GM08714 (cell line): Measurements from ENCODE around the gene LIME1.

Source experiments
- H3K4me3 ChIP-seq: fragments of 200-500 bp; sonication (Bioruptor generic); 2 replicates; pipeline ENCODE4 v1.5.1; 2014; ENCODE audit warnings: mild to moderate bottlenecking, low read length, inconsistent platforms
- ZNF274 ChIP-seq: IDR thresholded peaks from 2 replicates; pipeline ENCODE4 v1.6.1; 2012; ENCODE audit warnings: mild to moderate bottlenecking, low read depth, low read length

The LIME1 gene, protein sequence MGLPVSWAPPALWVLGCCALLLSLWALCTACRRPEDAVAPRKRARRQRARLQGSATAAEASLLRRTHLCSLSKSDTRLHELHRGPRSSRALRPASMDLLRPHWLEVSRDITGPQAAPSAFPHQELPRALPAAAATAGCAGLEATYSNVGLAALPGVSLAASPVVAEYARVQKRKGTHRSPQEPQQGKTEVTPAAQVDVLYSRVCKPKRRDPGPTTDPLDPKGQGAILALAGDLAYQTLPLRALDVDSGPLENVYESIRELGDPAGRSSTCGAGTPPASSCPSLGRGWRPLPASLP

DNA sequence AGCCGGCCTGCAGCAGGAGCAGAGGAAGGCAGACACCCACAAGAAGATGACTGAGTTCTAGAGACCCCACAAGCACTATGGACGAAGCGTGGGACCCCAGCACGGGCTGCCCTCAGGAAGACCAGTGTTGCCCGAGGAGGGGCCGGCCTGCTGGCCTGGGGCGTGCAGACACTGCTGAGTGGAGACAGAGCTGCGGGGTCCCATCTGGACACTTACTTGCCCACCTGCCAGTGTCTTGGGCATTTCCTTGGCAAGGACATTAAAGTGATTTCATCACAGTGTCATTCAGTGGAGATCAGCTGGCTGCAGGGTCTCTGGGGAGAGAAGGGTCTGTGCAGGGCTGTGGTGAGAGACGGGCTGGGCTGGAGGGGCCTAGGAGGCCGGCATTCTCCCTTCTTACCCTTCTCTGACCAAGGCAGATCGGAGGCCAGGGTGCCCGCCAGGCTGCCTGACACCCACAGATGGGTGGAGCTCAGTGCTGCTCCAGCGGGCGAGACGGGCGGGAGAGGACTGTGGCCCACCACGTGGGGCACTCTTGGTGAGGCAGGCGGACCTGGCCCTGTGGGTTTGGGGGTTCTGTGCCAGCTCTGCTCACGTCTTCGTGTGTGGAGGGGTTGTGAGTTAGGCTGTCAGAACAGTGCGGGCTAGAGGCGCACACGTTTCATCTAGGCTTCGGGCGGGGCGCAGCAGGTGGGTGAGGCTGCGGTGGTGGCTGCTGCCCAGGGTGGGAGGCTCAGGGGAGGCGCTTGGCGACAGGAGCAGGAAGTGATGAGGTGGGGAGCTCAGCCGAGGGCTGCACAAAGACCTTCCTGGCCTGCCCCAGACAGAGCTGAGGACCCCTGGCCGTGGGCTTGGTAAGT, at the start of gene LIME1:
LIME1 (plus strand) TSS at position 806 of the 860 bp plus-strand sequence. CDS start 886 bp downstream, outside the sequence.
- peak within 1 kb of the TSS; percentile 55; the same call in 1 of the 2 replicates for H3K4me3 ChIP-seq
- TF ChIP-seq ZNF274 = no peak

DNA sequence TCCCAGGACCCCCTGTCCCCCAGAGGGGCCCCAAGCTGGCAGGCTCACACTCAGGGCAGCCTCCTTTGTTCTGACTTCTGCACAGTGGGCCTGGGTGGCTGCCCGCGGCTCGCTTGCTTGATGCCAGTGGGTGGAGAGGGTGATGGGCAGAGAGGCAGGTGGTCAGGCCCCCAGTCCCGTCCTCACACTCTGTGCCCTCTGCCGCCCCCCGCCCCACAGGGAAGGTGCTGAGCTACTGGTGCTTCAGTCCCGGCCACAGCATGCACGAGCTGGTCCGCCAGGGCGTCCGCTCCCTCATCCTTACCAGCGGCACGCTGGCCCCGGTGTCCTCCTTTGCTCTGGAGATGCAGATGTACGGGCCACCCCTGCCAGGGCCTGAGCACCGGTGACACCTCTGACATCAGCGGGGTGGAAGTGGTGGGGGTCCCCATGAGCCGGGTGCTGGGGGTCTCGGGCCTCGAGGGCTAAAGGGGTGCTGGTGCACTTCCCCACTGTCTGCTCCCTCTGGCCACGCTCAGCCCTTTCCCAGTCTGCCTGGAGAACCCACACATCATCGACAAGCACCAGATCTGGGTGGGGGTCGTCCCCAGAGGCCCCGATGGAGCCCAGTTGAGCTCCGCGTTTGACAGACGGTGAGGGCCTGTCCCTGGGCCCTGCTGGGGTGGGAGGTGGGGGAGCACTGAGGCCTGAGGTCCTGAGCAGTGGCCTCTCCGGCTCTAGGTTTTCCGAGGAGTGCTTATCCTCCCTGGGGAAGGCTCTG, 48.9 kb upstream of the LIME1 start:
- H3K4me3 ChIP-seq = no peak overlapping the region
- no peak for TF ChIP-seq ZNF274

DNA sequence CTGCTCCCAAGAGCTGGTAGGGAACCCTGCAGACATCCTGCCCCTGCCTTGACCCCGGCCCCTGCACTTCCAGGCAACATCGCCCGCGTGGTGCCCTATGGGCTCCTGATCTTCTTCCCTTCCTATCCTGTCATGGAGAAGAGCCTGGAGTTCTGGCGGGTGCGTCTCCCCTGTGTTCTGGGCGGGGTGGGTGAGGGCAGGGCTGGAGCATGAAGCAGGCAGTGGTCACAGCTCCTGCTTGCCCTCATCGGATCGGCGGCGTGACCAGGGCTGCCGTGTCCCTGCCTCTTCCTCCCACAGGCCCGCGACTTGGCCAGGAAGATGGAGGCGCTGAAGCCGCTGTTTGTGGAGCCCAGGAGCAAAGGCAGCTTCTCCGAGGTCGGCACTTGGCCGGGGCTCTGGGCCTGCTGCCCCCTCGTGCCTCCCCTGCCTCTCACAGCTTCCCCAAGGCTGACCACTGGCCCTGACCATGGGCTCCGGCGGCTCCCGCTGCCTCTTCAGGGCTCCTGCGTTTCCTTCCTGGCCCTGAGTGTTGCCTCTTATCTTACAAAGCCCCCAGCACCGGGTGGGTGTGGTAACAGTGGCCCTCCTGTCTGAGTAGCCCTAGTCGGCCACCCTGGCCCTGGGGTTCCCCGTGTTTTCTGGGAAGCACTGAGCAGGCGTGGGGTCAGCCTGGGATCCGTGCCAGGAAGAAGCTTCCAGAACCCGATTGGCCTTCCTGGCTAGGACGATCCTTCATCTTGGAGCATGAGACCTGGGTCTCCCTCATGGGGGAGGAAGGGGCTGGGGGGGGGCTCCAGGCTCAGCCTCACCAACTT, 48.0 kb upstream of the LIME1 start:
- TF ChIP-seq ZNF274 = no peak
- H3K4me3 ChIP-seq = no peak overlapping the region

DNA sequence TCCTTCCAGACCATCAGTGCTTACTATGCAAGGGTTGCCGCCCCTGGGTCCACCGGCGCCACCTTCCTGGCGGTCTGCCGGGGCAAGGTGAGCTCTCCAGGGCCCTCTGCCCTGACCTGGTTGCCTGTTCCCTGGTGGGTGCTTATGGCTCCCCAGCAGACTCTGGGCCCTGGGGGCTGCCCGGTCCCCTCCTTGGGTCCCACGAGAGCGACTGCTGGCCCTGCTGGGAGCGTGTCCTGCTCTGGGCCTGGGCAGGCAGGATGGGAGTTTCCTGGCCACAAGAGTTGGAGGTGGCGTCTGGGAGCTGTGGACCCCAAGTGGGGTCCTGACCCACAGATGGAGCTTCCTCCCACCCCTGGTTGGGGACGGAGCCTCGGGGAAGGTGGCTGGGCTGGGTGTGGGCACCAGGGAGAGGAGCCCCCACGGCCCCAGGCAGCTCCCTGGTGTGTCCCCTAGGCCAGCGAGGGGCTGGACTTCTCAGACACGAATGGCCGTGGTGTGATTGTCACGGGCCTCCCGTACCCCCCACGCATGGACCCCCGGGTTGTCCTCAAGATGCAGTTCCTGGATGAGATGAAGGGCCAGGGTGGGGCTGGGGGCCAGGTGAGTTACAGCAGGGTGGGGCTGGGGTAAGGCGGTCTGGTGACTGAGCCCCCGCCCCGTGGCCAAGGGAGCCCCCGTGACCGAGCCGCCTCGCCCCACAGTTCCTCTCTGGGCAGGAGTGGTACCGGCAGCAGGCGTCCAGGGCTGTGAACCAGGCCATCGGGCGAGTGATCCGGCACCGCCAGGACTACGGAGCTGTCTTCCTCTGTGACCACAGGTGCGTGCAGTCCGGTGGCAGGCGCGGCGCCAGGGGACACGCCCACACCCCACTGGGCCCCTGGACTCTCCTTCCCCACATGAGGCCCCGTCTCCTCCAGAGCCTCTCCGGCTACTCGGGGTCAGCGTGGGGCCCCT, 47.1 kb upstream of the LIME1 start:
- H3K4me3 ChIP-seq = no peak overlapping the region
- TF ChIP-seq ZNF274 = no peak

DNA sequence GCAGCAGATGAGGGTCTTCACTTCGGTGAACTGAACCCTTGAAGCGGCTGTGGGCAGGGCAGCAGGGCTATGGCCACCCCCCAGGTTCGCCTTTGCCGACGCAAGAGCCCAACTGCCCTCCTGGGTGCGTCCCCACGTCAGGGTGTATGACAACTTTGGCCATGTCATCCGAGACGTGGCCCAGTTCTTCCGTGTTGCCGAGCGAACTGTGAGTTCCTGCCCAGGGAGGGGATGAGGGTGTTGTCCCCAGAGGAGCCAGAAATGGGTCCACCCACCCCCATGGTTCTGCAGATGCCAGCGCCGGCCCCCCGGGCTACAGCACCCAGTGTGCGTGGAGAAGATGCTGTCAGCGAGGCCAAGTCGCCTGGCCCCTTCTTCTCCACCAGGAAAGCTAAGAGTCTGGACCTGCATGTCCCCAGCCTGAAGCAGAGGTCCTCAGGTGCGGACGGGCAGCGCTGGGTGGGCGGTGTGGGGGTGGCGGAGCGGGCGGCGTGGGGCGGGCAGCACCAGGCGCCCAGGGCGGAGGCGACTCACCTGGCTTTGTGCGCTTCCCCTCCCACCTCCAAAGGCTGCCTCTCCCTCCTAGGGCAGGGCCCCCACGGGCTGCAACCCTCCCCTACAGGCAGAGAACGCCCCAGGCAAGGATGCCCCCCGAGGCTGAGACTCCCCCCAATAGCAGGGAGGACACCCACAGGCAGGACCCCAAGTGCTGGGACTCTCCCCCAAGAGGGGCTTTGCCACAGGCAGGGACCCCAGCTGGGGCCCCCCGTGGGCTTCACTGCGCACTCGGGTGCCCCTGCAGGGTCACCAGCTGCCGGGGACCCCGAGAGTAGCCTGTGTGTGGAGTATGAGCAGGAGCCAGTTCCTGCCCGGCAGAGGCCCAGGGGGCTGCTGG, 46.2 kb upstream of the LIME1 start:
- TF ChIP-seq ZNF274 = no peak
- no peak overlapping the region for H3K4me3 ChIP-seq

DNA sequence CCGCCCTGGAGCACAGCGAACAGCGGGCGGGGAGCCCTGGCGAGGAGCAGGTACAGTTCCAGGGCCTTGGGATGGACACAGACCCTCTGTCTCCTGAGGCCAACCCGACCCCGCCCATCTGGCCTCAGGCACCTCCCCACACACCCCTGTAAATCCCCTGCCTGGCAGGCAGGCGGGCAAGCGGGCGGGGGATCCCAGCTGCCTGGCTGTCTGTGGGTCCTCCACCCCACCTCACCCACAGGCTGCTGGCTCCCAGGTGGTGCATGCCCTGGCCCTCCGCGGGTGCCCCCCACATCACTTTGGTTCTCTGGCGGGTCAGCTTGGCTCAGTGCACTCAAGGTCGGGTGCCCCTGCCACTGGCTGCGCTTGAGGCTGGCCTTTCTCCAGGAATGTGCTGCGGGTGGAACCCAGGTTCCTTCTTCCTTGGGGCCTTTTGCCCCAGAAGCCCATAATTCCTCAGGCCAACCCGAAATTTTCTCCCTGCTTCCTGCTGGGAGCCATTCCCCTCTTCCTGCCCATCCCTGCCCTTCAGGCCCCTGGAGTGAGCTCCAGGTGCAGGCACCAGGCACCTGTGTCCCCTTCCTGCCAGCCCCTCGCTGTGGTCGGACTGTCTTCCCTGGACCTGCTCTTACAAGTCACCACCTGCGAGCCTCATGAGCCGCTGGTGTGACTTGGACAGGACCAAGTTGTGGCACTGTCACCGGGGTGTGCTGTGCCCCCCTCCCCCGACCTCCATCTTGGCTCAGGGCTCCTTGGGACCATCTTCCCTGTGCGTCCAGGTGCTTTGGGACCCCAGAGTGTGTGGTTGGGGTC, 45.4 kb upstream of the LIME1 start:
- no peak overlapping the region for H3K4me3 ChIP-seq
- TF ChIP-seq ZNF274 = no peak

DNA sequence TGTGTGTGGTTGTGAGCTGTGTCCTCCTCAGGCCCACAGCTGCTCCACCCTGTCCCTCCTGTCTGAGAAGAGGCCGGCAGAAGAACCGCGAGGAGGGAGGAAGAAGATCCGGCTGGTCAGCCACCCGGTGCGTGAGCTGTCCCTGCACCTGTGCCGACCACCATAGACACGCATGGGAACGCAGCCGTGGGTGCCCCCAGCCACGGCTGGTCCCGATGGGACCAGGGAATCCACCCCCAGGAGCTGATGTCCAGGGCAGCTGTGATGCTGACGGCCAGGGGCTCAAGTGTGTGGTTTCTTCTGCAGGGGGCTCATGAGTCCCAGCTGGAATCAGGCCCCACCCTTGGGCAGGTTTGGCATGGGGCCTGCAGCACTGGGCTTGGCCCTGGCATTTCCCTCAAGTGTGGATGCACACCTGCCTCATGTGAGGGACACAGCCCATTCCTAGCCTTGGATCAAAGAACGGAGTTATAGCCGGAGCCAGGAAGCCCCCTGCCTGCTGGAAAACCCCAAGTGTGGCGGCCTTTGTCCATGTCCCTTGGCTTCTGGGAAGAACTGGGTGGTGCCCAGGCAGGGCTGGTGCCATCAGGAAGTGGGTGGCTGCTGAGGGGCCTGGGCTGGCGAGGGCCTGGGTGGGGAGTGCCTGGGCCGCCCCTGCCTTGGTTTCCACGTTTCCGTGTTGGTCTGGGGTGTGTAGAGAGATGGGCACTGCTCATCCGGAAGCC, 44.6 kb upstream of the LIME1 start:
- TF ChIP-seq ZNF274 = no peak
- H3K4me3 ChIP-seq = no peak overlapping the region

DNA sequence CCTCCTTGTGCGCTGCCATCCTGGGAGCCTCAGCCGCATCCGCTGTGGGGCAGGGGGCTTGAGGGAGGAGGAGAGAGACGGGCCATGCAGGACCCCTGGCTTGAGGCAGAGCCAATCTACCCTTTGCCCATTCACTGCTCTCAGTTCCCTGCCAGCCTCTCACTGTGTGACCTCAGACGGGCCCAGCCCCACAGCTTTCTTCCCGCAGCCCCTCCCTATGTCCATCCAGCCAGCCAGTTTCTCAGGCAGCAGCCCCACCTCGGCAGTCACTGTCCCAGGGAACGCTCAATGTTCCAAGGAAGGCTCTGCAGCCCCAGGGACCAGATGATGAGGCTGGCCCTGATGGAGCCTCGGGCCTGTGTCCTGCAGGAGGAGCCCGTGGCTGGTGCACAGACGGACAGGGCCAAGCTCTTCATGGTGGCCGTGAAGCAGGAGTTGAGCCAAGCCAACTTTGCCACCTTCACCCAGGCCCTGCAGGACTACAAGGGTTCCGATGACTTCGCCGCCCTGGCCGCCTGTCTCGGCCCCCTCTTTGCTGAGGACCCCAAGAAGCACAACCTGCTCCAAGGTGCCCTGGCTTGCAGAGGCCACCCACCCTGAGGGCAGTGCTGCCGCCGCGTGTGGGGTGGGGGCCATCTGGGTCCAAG, 43.9 kb upstream of the LIME1 start:
- no peak overlapping the region for H3K4me3 ChIP-seq
- TF ChIP-seq ZNF274 = no peak

DNA sequence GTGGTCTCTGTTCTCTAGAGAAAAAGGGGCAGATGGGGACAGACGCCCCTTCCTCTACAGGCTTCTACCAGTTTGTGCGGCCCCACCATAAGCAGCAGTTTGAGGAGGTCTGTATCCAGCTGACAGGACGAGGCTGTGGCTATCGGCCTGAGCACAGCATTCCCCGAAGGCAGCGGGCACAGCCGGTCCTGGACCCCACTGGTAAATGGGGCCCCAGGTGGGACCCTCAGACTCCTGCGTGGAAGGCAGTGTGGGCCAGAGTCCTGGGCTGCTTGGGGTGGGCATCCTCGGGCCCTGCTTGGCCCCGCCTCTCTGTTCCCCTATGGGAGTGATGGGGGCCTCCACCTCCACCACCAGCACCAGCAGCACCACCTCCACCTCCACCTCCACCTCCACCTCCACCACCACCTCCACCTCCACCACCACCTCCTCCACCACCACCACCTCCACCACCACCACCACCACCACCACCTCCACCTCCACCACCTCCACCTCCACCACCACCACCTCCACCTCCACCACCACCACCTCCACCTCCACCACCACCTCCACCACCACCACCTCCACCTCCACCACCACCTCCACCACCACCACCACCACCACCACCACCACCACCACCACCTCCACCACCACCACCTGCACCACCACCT, 43.3 kb upstream of the LIME1 start:
- H3K4me3 ChIP-seq = no peak overlapping the region
- TF ChIP-seq ZNF274 = no peak
